HFFc6 (cell line): ENCODE data around the gene GALNT1. TPM values are rescaled to one million over a fixed set of nuclear protein-coding genes. Genes with fewer than 3 reads are reported as not detected.

Experiments used
- DNase-seq: peaks from one replicate; pipeline ENCODE4 v3.0.0-alpha.2; 2018
- H3K27ac Mint-ChIP-seq: 2 replicates; pipeline ENCODE4 v1.8.0; 2020; ENCODE audit warnings: mild to moderate bottlenecking, mixed read lengths
- H3K27me3 Mint-ChIP-seq: 2 replicates; pipeline ENCODE4 v1.8.0; 2021; ENCODE audit warnings: mild to moderate bottlenecking, moderate library complexity, mixed read lengths; ENCODE audit not compliant: insufficient read depth
- H3K36me3 Mint-ChIP-seq: 2 replicates; pipeline ENCODE4 v1.8.0; 2021; ENCODE audit warnings: low read depth, mixed read lengths
- H3K4me1 Mint-ChIP-seq: 2 replicates; pipeline ENCODE4 v1.8.0; 2020; ENCODE audit warnings: low read depth, mixed read lengths
- H3K4me3 Mint-ChIP-seq: 2 replicates; pipeline ENCODE4 v1.8.0; 2020; ENCODE audit warnings: mild to moderate bottlenecking, moderate library complexity, mixed read lengths
- H3K9me3 Mint-ChIP-seq: 2 replicates; pipeline ENCODE4 v1.8.0; 2020; ENCODE audit warnings: mild to moderate bottlenecking, mixed read lengths
- CTCF ChIP-seq: fragments of 200-600 bp; sonication (generic); IDR thresholded peaks from 2 replicates; pipeline ENCODE4 v1.5.0; 2021; ENCODE audit warnings: antibody characterized with exemption, mild to moderate bottlenecking
- total RNA-seq, 6 experiments: library from RNA; stranded (reverse); fragmentation: NEBNext Ultra II Directional; extraction: Animal tissue kit (Norgen Biotek cat#: 25700); gene quantifications; 2 replicates in 1 of 6; 3 replicates in 5 of 6; pipeline ENCODE4 v1.2.3, GENCODE V29; 2021

The GALNT1 gene
- total RNA-seq, 6 experiments from 2014 or later, result 36.4 to 48.2 (median 40.2) TPM

- H3K27me3 Mint-ChIP-seq, result peaks cover 3% of the 10 kb centered on the region
- H3K4me1 Mint-ChIP-seq, result no peaks in the 10 kb centered on the region
- DNase-seq, result no peak
- H3K36me3 Mint-ChIP-seq, result peaks cover 15% of the 10 kb centered on the region
- H3K27ac Mint-ChIP-seq, result no peak overlapping the region
- TF ChIP-seq CTCF, result no peak
- peaks cover 13% of the 10 kb centered on the region for H3K9me3 Mint-ChIP-seq
- H3K4me3 Mint-ChIP-seq, result no peak overlapping the region
These were observed 10.8 kb downstream of the GALNT1 start for GRCh38 chr18:35592298-35592697.

GRCh38 chr18:35593859-35594258, 12.3 kb downstream of the GALNT1 start:
- no peak for DNase-seq
- Mint-ChIP-seq H3K4me1 (no peaks in the 10 kb centered on the region), H3K4me3 (no peak overlapping the region), H3K9me3 (peaks cover 2% of the 10 kb centered on the region), H3K27ac (no peak overlapping the region), H3K36me3 (peaks cover 4% of the 10 kb centered on the region), H3K27me3 (peaks cover 3% of the 10 kb centered on the region)
- no peak for TF ChIP-seq CTCF

GRCh38 chr18:35597758-35598157, 16.2 kb downstream of the GALNT1 start:
- H3K27ac Mint-ChIP-seq, result no peak overlapping the region
- H3K4me1 Mint-ChIP-seq, result no peaks in the 10 kb centered on the region
- H3K4me3 Mint-ChIP-seq, result no peak overlapping the region
- peaks cover 16% of the 10 kb centered on the region for H3K9me3 Mint-ChIP-seq
- peaks cover 5% of the 10 kb centered on the region for H3K27me3 Mint-ChIP-seq
- DNase-seq, result no peak
- peaks cover 12% of the 10 kb centered on the region for H3K36me3 Mint-ChIP-seq
- TF ChIP-seq CTCF, result no peak

GRCh38 chr18:35602193-35602820, 20.8 kb downstream of the GALNT1 start:
- Mint-ChIP-seq H3K27me3 (peaks cover 2% of the 10 kb centered on the region; the same call in 1 of the 2 replicates), H3K9me3 (peaks cover 18% of the 10 kb centered on the region), H3K4me1 (peaks cover 7% of the 10 kb centered on the region; the same call in 1 of the 2 replicates), H3K27ac (no peak overlapping the region), H3K4me3 (no peak overlapping the region), H3K36me3 (peaks cover 15% of the 10 kb centered on the region)
- no peak for TF ChIP-seq CTCF
- DNase-seq, result no peak

- H3K27ac Mint-ChIP-seq, result no peak overlapping the region
- peaks cover 18% of the 10 kb centered on the region for H3K9me3 Mint-ChIP-seq
These were observed 21.5 kb downstream of the GALNT1 start for GRCh38 chr18:35603008-35603407.

More at GRCh38 chr18:35603008-35603407, 21.5 kb downstream of the GALNT1 start:
- H3K36me3 Mint-ChIP-seq, result peaks cover 15% of the 10 kb centered on the region
- H3K4me3 Mint-ChIP-seq, result no peak overlapping the region
- peaks cover 2% of the 10 kb centered on the region; the same call in 1 of the 2 replicates for H3K27me3 Mint-ChIP-seq
- TF ChIP-seq CTCF, result no peak
- DNase-seq, result no peak
- H3K4me1 Mint-ChIP-seq, result peaks cover 7% of the 10 kb centered on the region; the same call in 1 of the 2 replicates
